ENCODE measurements around the gene ACCS.

DNA sequence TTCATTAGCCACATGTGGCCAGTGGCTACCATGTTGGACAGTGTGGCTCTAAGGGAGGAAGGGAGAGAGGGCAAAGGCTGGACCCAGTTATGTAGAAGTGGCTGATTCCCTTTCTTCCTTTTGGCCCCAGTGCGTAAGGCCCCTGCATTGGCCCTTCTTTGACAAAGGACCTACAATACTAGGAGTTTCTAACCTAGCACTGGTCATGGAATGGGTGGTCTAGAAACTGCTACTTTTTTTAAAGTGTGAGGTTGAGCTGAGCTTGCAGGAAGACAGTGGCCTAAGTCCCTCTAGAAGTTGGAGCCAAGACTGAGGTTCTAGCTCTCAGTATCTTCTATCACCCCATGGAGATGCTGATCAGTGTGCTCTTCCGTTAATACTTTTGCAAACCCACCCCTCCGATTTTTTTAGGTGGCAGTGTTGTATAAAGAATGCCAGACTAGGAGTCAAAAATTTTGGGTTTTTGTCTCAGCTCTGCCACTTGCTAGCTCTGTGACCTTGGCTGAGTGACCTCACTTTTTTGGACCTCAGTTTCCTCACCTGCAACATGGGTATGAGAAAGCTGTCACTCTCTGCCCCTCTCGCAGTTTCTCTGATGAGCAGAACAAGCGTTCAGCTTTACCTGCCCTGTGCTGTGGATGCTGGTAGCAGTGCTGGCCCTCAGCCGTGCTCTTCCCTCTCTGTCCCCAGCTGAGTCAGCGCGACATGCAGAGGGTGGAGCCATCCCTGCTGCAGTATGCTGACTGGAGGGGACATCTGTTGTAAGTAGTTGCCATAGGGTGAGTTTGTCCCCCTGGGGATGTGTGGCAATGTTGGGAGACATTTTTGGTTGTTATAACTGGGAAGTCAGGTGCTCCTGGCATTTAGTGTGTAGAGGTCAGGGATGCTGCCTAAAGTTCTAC lies 6.9 kb downstream of the ACCS start:
- TF ChIP-seq CTCF (tag by site-specific recombination; IDR thresholded peaks at IDR 0.05) (no peak), REST (tag by site-specific recombination; IDR thresholded peaks at IDR 0.05) (no peak), ZNF785 (tag by site-specific recombination; IDR thresholded peaks at IDR 0.05) (no peak), SETDB1 (IDR thresholded peaks at IDR 0.05; ENCODE audit: insufficient read length, low read length) (no peak), ZNF433 (tag by site-specific recombination; IDR thresholded peaks at IDR 0.05; ENCODE audit: low read depth) (no peak), ZNF292 (tag by site-specific recombination; IDR thresholded peaks at IDR 0.05; ENCODE audit: borderline replicate concordance, low read depth) (no peak), ZNF16 (tag by site-specific recombination; IDR thresholded peaks at IDR 0.05; ENCODE audit: low read depth) (no peak), ZNF350 (tag by site-specific recombination; IDR thresholded peaks at IDR 0.05) (no peak), ATF2 (tag by site-specific recombination; IDR thresholded peaks at IDR 0.05; ENCODE audit: low read depth) (no peak), ZNF302 (tag by site-specific recombination; IDR thresholded peaks at IDR 0.05; ENCODE audit: low read depth) (no peak)

Measured in HEK293 (cell line).